Chondrocyte (in vitro differentiated cells): Measurements from ENCODE around the gene PHACTR1. TPM values are rescaled to one million over a fixed set of nuclear protein-coding genes. Genes with fewer than 3 reads are reported as not detected.
"Not testable (repeated sequence)": the region's sequence is repeated elsewhere in the genome, so short reads cannot be mapped to it uniquely, and the experiment has no call there.

Experiments used
- DNase-seq: peaks from one replicate; pipeline ENCODE4 v3.0.0; 2021; ENCODE audit warnings: mixed read lengths, low spot score
- H3K27ac Mint-ChIP-seq: one replicate; pipeline ENCODE4 v1.8.0; 2021; ENCODE audit warnings: mild to moderate bottlenecking, moderate library complexity, mixed read lengths; ENCODE audit not compliant: unreplicated experiment
- H3K27me3 Mint-ChIP-seq: 2 replicates; pipeline ENCODE4 v1.8.0; 2021; ENCODE audit warnings: low read depth, mixed read lengths
- H3K36me3 Mint-ChIP-seq: 2 replicates; pipeline ENCODE4 v1.8.0; 2021; ENCODE audit warnings: low read depth, mixed read lengths
- H3K4me1 Mint-ChIP-seq: 2 replicates; pipeline ENCODE4 v1.8.0; 2021; ENCODE audit warnings: low read depth, mild to moderate bottlenecking, mixed read lengths
- H3K4me3 Mint-ChIP-seq: one replicate; pipeline ENCODE4 v1.8.0; 2021; ENCODE audit warnings: mild to moderate bottlenecking, moderate library complexity, mixed read lengths; ENCODE audit not compliant: unreplicated experiment
- H3K9me3 Mint-ChIP-seq: 2 replicates; pipeline ENCODE4 v1.8.0; 2021; ENCODE audit warnings: low read depth, mixed read lengths
- CTCF ChIP-seq: fragments of 200-600 bp; sonication (generic); IDR thresholded peaks from 2 replicates; pipeline ENCODE4 v1.5.0; 2021; ENCODE audit warnings: antibody characterized with exemption, mild to moderate bottlenecking, moderate library complexity
- total RNA-seq: library from RNA; stranded (reverse); gene quantifications from 3 replicates; pipeline ENCODE4 v1.2.1, GENCODE V29; 2021

The PHACTR1 gene
- total RNA-seq, 1 donor from 2014 or later: 2.1 TPM

- H3K4me1 Mint-ChIP-seq: no peaks in the 10 kb centered on the region
- no peak for TF ChIP-seq CTCF
- H3K4me3 Mint-ChIP-seq: no peak overlapping the region
- DNase-seq: no peak
- peaks cover 1% of the 10 kb centered on the region for H3K36me3 Mint-ChIP-seq
- no peak overlapping the region for H3K27ac Mint-ChIP-seq
- no peaks in the 10 kb centered on the region for H3K9me3 Mint-ChIP-seq
- peaks cover 2% of the 10 kb centered on the region for H3K27me3 Mint-ChIP-seq
Measured at GRCh38 chr6:13157293-13157692, 440.7 kb downstream of the PHACTR1 start.

GRCh38 chr6:13159300-13159699 lies 442.7 kb downstream of the PHACTR1 start:
- H3K27me3 Mint-ChIP-seq: peaks cover 3% of the 10 kb centered on the region
- no peak overlapping the region for H3K4me3 Mint-ChIP-seq
- no peak for TF ChIP-seq CTCF
- H3K9me3 Mint-ChIP-seq: no peaks in the 10 kb centered on the region
- no peak for DNase-seq
- H3K4me1 Mint-ChIP-seq: no peaks in the 10 kb centered on the region
- peaks cover 1% of the 10 kb centered on the region for H3K36me3 Mint-ChIP-seq
- H3K27ac Mint-ChIP-seq: no peak overlapping the region

GRCh38 chr6:13159822-13160221 lies 443.3 kb downstream of the PHACTR1 start:
- not testable (repeated sequence) for H3K4me1 Mint-ChIP-seq, H3K36me3 Mint-ChIP-seq, H3K27ac Mint-ChIP-seq, H3K4me3 Mint-ChIP-seq, DNase-seq, H3K27me3 Mint-ChIP-seq, H3K9me3 Mint-ChIP-seq

- H3K36me3 Mint-ChIP-seq: peaks cover 1% of the 10 kb centered on the region
- no peak overlapping the region for H3K4me3 Mint-ChIP-seq
- no peak overlapping the region for H3K27ac Mint-ChIP-seq
- no peaks in the 10 kb centered on the region for H3K4me1 Mint-ChIP-seq
- H3K27me3 Mint-ChIP-seq: peaks cover 20% of the 10 kb centered on the region
- H3K9me3 Mint-ChIP-seq: no peaks in the 10 kb centered on the region
- TF ChIP-seq CTCF: no peak
- no peak for DNase-seq
Measured at GRCh38 chr6:13163161-13163944, 446.8 kb downstream of the PHACTR1 start.

GRCh38 chr6:13164291-13164690 lies 447.7 kb downstream of the PHACTR1 start:
- no peak overlapping the region for H3K27ac Mint-ChIP-seq
- H3K4me1 Mint-ChIP-seq: no peaks in the 10 kb centered on the region
- H3K36me3 Mint-ChIP-seq: peaks cover 1% of the 10 kb centered on the region
- no peak for DNase-seq
- no peak overlapping the region for H3K4me3 Mint-ChIP-seq
- H3K9me3 Mint-ChIP-seq: no peaks in the 10 kb centered on the region
- TF ChIP-seq CTCF: no peak
- peaks cover 28% of the 10 kb centered on the region for H3K27me3 Mint-ChIP-seq
